ENCODE results near the gene MYBPH. TPM values are rescaled to one million over a fixed set of nuclear protein-coding genes. Genes with fewer than 3 reads are reported as not detected.

MYBPH gene
- total RNA-seq, 2 experiments from 2014 or later, result not detected

- DNase-seq, result no peak
- Mint-ChIP-seq H3K4me1 (ENCODE audit: low read depth) (peaks cover 4% of the 10 kb centered on the region), H3K27ac (no peak overlapping the region), H3K9me3 (no peaks in the 10 kb centered on the region), H3K36me3 (ENCODE audit: low read depth) (no peaks in the 10 kb centered on the region), H3K27me3 (ENCODE audit: low read depth) (peaks cover 2% of the 10 kb centered on the region), H3K4me3 (no peak overlapping the region)
- CTCF ChIA-PET, result interaction anchor here (0.6 to 1.2 kb wide), 2 partner anchors 9 to 31 kb away, joined by 3 read pairs; no protein-coding TSS in a partner anchor
- intact Hi-C loops (cut with micrococcal nuclease), result no loop called here
Measured at GRCh38 chr1:203185061-203185461, 9.4 kb upstream of the MYBPH start.

- no peak overlapping the region for H3K4me3 Mint-ChIP-seq
- peaks cover 4% of the 10 kb centered on the region for H3K4me1 Mint-ChIP-seq (ENCODE audit: low read depth)
- no peak for DNase-seq
- H3K27me3 Mint-ChIP-seq (ENCODE audit: low read depth), result peaks cover 2% of the 10 kb centered on the region
- CTCF ChIA-PET, result no interaction called here
- intact Hi-C loops (cut with micrococcal nuclease), result no loop called here
- H3K36me3 Mint-ChIP-seq (ENCODE audit: low read depth), result no peaks in the 10 kb centered on the region
- H3K27ac Mint-ChIP-seq, result no peak overlapping the region
- H3K9me3 Mint-ChIP-seq, result no peaks in the 10 kb centered on the region
Measured at GRCh38 chr1:203184467-203184866, 8.8 kb upstream of the MYBPH start.

- no peak overlapping the region for H3K27ac Mint-ChIP-seq
- no peak overlapping the region for H3K4me3 Mint-ChIP-seq
- H3K36me3 Mint-ChIP-seq (ENCODE audit: low read depth), result no peaks in the 10 kb centered on the region
- no peak for DNase-seq
- CTCF ChIA-PET, result interaction anchor here (1.2 kb wide), 1 partner anchor 13 kb away, joined by 3 read pairs; no protein-coding TSS in a partner anchor
- peaks cover 2% of the 10 kb centered on the region for H3K27me3 Mint-ChIP-seq (ENCODE audit: low read depth)
- peaks cover 4% of the 10 kb centered on the region for H3K4me1 Mint-ChIP-seq (ENCODE audit: low read depth)
- intact Hi-C loops (cut with micrococcal nuclease), result no loop called here
- H3K9me3 Mint-ChIP-seq, result no peaks in the 10 kb centered on the region
Measured at GRCh38 chr1:203183828-203184227, 8.2 kb upstream of the MYBPH start.

- Mint-ChIP-seq H3K4me3 (no peak overlapping the region), H3K36me3 (ENCODE audit: low read depth) (no peaks in the 10 kb centered on the region), H3K27ac (no peak overlapping the region), H3K9me3 (no peaks in the 10 kb centered on the region), H3K4me1 (ENCODE audit: low read depth) (peaks cover 4% of the 10 kb centered on the region), H3K27me3 (ENCODE audit: low read depth) (no peaks in the 10 kb centered on the region)
- intact Hi-C loops (cut with micrococcal nuclease), result no loop called here
- CTCF ChIA-PET, result interaction anchor here (1.2 kb wide), 2 partner anchors 11 kb away, joined by 3 read pairs; no protein-coding TSS in a partner anchor
- DNase-seq, result no peak
Measured at GRCh38 chr1:203182387-203182953, 6.8 kb upstream of the MYBPH start.

- Mint-ChIP-seq H3K9me3 (no peaks in the 10 kb centered on the region), H3K27ac (no peak overlapping the region), H3K4me3 (no peak overlapping the region), H3K36me3 (ENCODE audit: low read depth) (no peaks in the 10 kb centered on the region), H3K4me1 (ENCODE audit: low read depth) (peaks cover 4% of the 10 kb centered on the region), H3K27me3 (ENCODE audit: low read depth) (no peaks in the 10 kb centered on the region)
- CTCF ChIA-PET, result interaction anchor here (0.6 to 1.2 kb wide), 2 partner anchors 10 to 33 kb away, joined by 3 to 5 read pairs; no protein-coding TSS in a partner anchor
- DNase-seq, result no peak
- intact Hi-C loops (cut with micrococcal nuclease), result no loop called here
Measured at GRCh38 chr1:203181586-203182386, 6.2 kb upstream of the MYBPH start.

- no peaks in the 10 kb centered on the region for H3K36me3 Mint-ChIP-seq (ENCODE audit: low read depth)
- H3K27ac Mint-ChIP-seq, result no peak overlapping the region
- CTCF ChIA-PET, result no interaction called here
- no peak overlapping the region for H3K4me3 Mint-ChIP-seq
- no peak for DNase-seq
- no peaks in the 10 kb centered on the region for H3K27me3 Mint-ChIP-seq (ENCODE audit: low read depth)
- H3K4me1 Mint-ChIP-seq (ENCODE audit: low read depth), result no peaks in the 10 kb centered on the region
- no peaks in the 10 kb centered on the region for H3K9me3 Mint-ChIP-seq
- intact Hi-C loops (cut with micrococcal nuclease), result no loop called here
Measured at GRCh38 chr1:203180611-203181330, 5.1 kb upstream of the MYBPH start.

GRCh38 chr1:203179667-203180005 is 4.0 kb upstream of the MYBPH start:
- Mint-ChIP-seq H3K36me3 (ENCODE audit: low read depth) (no peaks in the 10 kb centered on the region), H3K4me3 (no peak overlapping the region), H3K27ac (no peak overlapping the region), H3K4me1 (ENCODE audit: low read depth) (no peaks in the 10 kb centered on the region), H3K27me3 (ENCODE audit: low read depth) (no peaks in the 10 kb centered on the region), H3K9me3 (no peaks in the 10 kb centered on the region)
- intact Hi-C loops (cut with micrococcal nuclease), result no loop called here
- DNase-seq, result no peak
- CTCF ChIA-PET, result no interaction called here

GRCh38 chr1:203178821-203179666 is 3.4 kb upstream of the MYBPH start:
- no peaks in the 10 kb centered on the region for H3K27me3 Mint-ChIP-seq (ENCODE audit: low read depth)
- CTCF ChIA-PET, result interaction anchor here (0.7 kb wide), 1 partner anchor 31 kb away, joined by 3 read pairs; no protein-coding TSS in a partner anchor
- no peak for DNase-seq
- intact Hi-C loops (cut with micrococcal nuclease), result no loop called here
- H3K27ac Mint-ChIP-seq, result no peak overlapping the region
- no peaks in the 10 kb centered on the region for H3K4me1 Mint-ChIP-seq (ENCODE audit: low read depth)
- H3K4me3 Mint-ChIP-seq, result no peak overlapping the region
- no peaks in the 10 kb centered on the region for H3K36me3 Mint-ChIP-seq (ENCODE audit: low read depth)
- H3K9me3 Mint-ChIP-seq, result no peaks in the 10 kb centered on the region

- CTCF ChIA-PET, result no interaction called here
- H3K4me1 Mint-ChIP-seq (ENCODE audit: low read depth), result no peaks in the 10 kb centered on the region
- H3K27ac Mint-ChIP-seq, result no peak overlapping the region
Measured at GRCh38 chr1:203178083-203178482, 2.5 kb upstream of the MYBPH start.

GRCh38 chr1:203177470-203178039 is 1.9 kb upstream of the MYBPH start:
- no peaks in the 10 kb centered on the region for H3K36me3 Mint-ChIP-seq (ENCODE audit: low read depth)
- no peak overlapping the region for H3K27ac Mint-ChIP-seq
- CTCF ChIA-PET, result interaction anchor here (1.5 kb wide), 1 partner anchor 39 kb away, joined by 4 read pairs; no protein-coding TSS in a partner anchor
- H3K27me3 Mint-ChIP-seq (ENCODE audit: low read depth), result no peaks in the 10 kb centered on the region
- no peak for DNase-seq
- intact Hi-C loops (cut with micrococcal nuclease), result no loop called here
- no peak overlapping the region for H3K4me3 Mint-ChIP-seq
- no peaks in the 10 kb centered on the region for H3K4me1 Mint-ChIP-seq (ENCODE audit: low read depth)
- no peaks in the 10 kb centered on the region for H3K9me3 Mint-ChIP-seq

More at GRCh38 chr1:203178083-203178482, 2.5 kb upstream of the MYBPH start:
- Mint-ChIP-seq H3K27me3 (ENCODE audit: low read depth) (no peaks in the 10 kb centered on the region), H3K4me3 (no peak overlapping the region), H3K36me3 (ENCODE audit: low read depth) (no peaks in the 10 kb centered on the region), H3K9me3 (no peaks in the 10 kb centered on the region)
- intact Hi-C loops (cut with micrococcal nuclease), result no loop called here
- no peak for DNase-seq

- intact Hi-C loops (cut with micrococcal nuclease), result no loop called here
- no peaks in the 10 kb centered on the region for H3K9me3 Mint-ChIP-seq
- CTCF ChIA-PET, result interaction anchor here (1.5 kb wide), 1 partner anchor 40 kb away, joined by 4 read pairs; no protein-coding TSS in a partner anchor
Measured at GRCh38 chr1:203177036-203177405, 1.4 kb upstream of the MYBPH start.

More at GRCh38 chr1:203177036-203177405, 1.4 kb upstream of the MYBPH start:
- no peak overlapping the region for H3K4me3 Mint-ChIP-seq
- no peak for DNase-seq
- no peaks in the 10 kb centered on the region for H3K4me1 Mint-ChIP-seq (ENCODE audit: low read depth)
- H3K27ac Mint-ChIP-seq, result no peak overlapping the region
- H3K27me3 Mint-ChIP-seq (ENCODE audit: low read depth), result no peaks in the 10 kb centered on the region
- no peaks in the 10 kb centered on the region for H3K36me3 Mint-ChIP-seq (ENCODE audit: low read depth)

All from activated naive CD4-positive, alpha-beta T cell treated with anti-CD3 and anti-CD28 coated beads for 36 hours (primary cell).